ENCODE results near the gene ABCC12.

Gene ABCC12

GRCh38 chr16:48165961-48166578, 10.3 kb upstream of the ABCC12 start:
- no peak for DNase-seq

- DNase-seq: peak; percentile 47 to 67
Observed at GRCh38 chr16:48164907-48165715, 9.3 kb upstream of the ABCC12 start.

GRCh38 chr16:48162839-48163410, 7.1 kb upstream of the ABCC12 start:
- DNase-seq: no peak

- DNase-seq: no peak
Observed at GRCh38 chr16:48161906-48162305, 6.1 kb upstream of the ABCC12 start.

- DNase-seq: no peak
Observed at GRCh38 chr16:48160575-48160974, 4.8 kb upstream of the ABCC12 start.

GRCh38 chr16:48158296-48158695, 2.5 kb upstream of the ABCC12 start:
- no peak for DNase-seq

- no peak for DNase-seq
Observed at GRCh38 chr16:48157794-48158193, 2.0 kb upstream of the ABCC12 start.

GRCh38 chr16:48157302-48157701, 1.5 kb upstream of the ABCC12 start:
- DNase-seq: no peak

GRCh38 chr16:48156790-48157209, 1.0 kb upstream of the ABCC12 start:
- DNase-seq: peak; percentile 32 to 65

GRCh38 chr16:48153774-48154173, 2.0 kb downstream of the ABCC12 start:
- no peak for DNase-seq

GRCh38 chr16:48152226-48152625, 3.6 kb downstream of the ABCC12 start:
- DNase-seq: no peak

GRCh38 chr16:48150707-48151106, 5.1 kb downstream of the ABCC12 start:
- no peak for DNase-seq

- no peak for DNase-seq
Observed at GRCh38 chr16:48146710-48147109, 9.1 kb downstream of the ABCC12 start.

- DNase-seq: no peak
Observed at GRCh38 chr16:48146131-48146530, 9.7 kb downstream of the ABCC12 start.

- no peak for DNase-seq
Observed at GRCh38 chr16:48143812-48144368, 11.9 kb downstream of the ABCC12 start.

GRCh38 chr16:48140821-48141220, 15.0 kb downstream of the ABCC12 start:
- DNase-seq: no peak

- no peak for DNase-seq
Observed at GRCh38 chr16:48139517-48139916, 16.3 kb downstream of the ABCC12 start.

- no peak for DNase-seq
Observed at GRCh38 chr16:48138543-48138942, 17.2 kb downstream of the ABCC12 start.

- DNase-seq: no peak
Observed at GRCh38 chr16:48137822-48138221, 18.0 kb downstream of the ABCC12 start.

- no peak for DNase-seq
Observed at GRCh38 chr16:48136547-48137360, 19.0 kb downstream of the ABCC12 start.

- DNase-seq: no peak
Observed at GRCh38 chr16:48133455-48134211, 22.2 kb downstream of the ABCC12 start.

- no peak for DNase-seq
Observed at GRCh38 chr16:48132696-48133095, 23.1 kb downstream of the ABCC12 start.

All from hippocampal formation (tissue), 2 donors.